NCI-H2107 (cell line): ENCODE data around the gene HSD11B1L.
A peak's percentile ranks its signal among the peaks of the same experiment; 100 is the strongest.
"Not testable (repeated sequence)": the region's sequence is repeated elsewhere in the genome, so short reads cannot be mapped to it uniquely, and the experiment has no call there.

Experiments used
- DNase-seq: peaks from one replicate; lab custom pipeline; 2025; lab: John Stamatoyannopoulos, UW

HSD11B1L gene

DNA sequence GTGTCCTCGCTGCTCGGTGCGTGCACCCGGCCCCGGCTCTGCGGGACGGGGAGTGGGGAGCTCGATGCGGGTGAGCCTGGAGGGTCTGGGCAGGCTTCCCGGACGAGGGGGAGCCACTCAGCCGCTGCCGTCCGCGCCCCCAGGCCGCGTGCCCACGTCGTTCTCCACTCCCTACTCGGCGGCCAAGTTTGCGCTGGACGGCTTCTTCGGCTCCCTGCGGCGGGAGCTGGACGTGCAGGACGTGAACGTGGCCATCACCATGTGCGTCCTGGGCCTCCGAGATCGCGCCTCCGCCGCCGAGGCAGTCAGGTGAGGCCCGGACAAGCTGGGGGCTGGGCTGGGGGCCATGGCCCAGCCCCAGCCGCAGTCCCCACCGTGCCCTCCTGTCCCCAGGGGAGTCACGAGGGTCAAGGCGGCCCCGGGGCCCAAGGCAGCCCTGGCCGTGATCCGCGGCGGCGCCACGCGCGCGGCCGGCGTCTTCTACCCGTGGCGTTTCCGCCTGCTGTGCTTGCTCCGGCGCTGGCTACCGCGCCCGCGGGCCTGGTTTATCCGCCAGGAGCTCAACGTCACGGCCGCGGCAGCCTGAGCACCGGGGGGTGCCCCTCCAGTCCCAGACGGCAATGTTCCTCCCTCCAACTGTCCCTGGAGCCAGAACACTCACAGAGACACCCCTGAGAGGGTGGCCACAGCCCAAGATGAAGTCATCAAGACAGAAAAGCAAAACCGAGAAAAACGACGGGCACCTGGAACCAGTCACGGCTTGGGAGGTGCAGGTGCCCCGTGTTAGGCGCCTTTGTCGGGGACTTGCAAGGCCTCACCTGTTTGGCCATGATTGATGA, 6.8 kb downstream of the HSD11B1L start:
- no peak for DNase-seq

GRCh38 chr19:5688262-5688881, 7.5 kb downstream of the HSD11B1L start:
- DNase-seq, result not testable (repeated sequence)

DNA sequence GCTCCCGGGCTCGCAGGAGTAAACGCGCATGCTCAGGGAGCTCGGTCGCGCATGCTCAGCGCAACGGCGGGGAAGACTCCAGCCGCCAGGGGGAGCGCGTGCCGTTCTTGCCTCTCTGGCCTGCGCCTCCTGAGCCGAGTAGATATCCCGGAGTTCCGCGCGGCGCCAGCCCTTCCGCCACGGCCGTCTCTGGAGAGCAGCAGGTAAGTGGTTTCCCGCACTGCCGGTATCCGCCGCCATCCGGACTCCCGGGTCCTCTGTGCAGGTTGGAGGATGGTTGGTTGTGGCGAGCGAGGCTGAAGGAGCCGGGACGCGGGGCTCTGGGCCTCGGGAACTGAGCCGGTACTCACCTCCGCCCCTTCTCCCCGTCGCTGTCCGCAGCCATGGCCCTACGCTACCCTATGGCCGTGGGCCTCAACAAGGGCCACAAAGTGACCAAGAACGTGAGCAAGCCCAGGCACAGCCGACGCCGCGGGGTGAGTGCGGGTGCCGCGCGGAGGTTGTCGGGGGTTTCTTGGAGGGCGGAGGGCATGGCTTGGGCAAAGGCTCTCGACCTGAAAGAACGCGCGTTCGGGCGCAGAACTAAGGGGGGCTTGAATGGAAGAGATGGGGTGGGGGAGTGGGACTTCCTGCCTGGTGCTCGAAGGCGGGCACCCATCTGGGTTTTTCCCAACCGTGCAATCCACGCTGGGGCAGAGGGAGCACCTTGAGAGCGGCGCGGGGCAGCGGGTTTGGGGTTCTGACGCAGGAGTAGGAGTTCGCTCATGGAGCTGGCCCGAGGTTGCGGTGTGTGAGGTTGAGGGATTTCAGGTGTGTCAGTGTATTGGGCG, 9.5 kb downstream of the HSD11B1L start, which contains the start of gene RPL36:
Gene RPL36 (plus strand): TSS at position 171 of the 830 bp plus-strand sequence. CDS start 213 bp downstream, at position 384.
- peak; percentile 96 for DNase-seq

- no peak for DNase-seq
Observed at GRCh38 chr19:5690955-5691821, 10.4 kb downstream of the HSD11B1L start.

GRCh38 chr19:5691822-5692722, 11.2 kb downstream of the HSD11B1L start:
- DNase-seq, result no peak

DNA sequence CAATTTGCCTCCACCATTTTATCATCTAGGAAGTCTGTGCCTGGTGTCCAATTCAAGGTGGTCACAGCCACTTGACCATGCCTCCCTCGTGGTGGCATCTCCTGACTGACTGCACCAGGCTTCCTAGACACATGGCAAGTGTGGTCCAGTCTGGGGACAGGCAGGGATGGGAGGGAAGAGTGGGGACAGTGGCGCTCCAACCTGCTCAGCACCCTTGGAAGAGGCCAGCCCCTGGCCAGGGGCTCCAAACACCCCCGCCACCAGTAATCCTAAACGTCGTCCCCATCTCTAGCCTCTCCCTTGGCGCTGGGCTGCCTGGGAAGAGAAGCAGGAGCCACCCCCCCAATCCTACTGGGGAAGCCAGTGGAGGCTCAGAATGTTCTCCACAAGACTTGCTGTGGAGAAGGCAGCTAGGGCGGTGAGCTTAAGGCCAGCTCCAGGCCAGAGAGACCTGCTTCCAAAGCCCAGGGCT, 11.9 kb downstream of the HSD11B1L start:
- DNase-seq, result no peak

DNA sequence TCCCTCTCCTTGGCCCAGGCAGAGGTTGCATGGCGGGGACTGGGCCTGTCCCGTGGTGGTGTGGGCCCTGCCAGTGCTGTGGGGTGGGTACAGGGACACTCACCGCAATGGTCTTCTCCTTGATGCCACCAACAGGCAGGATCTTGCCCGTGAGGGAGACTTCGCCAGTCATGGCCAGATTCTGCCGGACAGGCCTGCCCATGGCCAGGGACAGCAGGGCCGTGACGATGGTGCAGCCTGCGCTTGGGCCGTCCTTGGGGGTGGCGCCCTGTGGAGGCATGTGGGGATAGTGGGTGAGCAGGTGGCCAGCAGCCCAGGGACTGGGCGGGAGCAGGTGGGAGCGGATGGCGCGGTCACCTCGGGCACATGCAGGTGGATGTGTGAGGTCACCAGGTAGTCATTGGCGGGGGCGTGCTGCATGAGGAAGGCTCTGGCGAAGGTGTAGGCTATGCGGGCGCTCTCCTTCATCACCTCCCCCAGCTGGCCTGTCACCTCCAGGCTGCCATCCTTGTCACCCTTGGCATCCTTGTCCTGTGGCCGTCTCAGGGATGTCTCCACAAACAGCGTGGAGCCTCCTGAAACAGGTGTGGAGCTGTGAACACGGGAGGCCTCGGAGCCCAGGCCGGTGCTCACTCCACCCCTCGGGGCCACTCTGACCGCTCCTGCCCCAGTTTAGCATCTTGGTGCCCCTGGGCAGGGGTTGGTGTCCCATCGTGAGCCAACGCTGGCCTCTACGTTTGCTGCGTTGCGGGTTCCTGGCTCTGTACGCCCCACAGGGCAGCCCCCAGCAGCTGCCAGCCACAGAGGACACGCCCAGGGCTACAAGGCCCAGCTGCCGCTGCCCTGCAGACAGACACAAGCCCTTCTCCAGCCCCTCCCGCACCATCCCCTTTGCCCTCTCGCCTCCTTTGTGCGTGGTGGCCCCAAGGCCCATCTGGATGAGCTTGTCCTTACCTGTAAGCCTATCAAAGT, 12.7 kb downstream of the HSD11B1L start:
- DNase-seq, result no peak

- no peak for DNase-seq
Observed at GRCh38 chr19:5694167-5694955, 13.5 kb downstream of the HSD11B1L start.

- DNase-seq, result no peak
Observed at GRCh38 chr19:5694956-5695648, 14.3 kb downstream of the HSD11B1L start.

GRCh38 chr19:5695649-5696195, 14.9 kb downstream of the HSD11B1L start:
- no peak for DNase-seq

DNA sequence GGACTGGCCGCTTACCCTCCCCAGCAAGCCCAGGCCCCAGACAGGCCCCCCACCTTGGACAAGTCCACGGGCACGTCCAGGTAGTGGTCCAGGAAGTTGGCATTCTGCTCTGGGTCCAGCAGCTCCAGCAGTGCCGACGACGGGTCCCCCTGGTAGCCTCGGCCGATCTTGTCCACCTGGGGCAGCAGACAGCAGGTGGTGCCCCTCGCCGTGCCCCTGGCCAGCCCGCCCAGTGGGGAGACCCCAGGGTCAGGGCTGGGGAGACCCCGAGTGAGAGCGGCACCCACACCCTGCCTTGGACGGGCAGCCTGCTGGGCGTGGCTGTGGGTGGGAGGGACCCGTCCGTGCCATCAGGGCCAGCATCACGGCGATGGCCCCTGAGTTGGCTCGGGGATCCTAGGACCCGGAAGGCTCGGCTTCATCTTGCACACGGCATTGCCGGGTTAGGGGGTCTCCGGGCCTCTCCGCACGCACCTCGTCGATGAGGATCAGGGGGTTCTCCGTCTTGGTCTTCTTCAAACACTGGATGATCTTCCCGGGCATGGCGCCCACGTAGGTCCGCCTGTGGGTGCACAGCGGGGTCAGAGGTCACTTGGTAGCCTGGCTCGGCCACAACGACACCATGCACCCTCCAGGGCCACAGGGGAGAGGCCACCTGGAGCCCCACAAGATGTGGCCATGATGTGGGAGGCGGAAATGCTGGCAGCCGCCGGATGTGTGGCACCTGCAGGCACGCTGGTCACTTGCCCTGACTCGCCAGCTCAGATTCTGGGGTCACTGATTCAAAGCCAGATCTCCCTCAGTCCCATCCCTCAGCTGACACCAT, 15.6 kb downstream of the HSD11B1L start:
- DNase-seq, result no peak

GRCh38 chr19:5697022-5697889, 16.4 kb downstream of the HSD11B1L start:
- no peak for DNase-seq

- DNase-seq, result no peak
Observed at GRCh38 chr19:5697890-5698634, 17.2 kb downstream of the HSD11B1L start.

GRCh38 chr19:5698635-5699422, 18.0 kb downstream of the HSD11B1L start:
- no peak for DNase-seq
